A549 (cell line): ENCODE measurements around the gene PLEKHH3. TPM values are rescaled to one million over a fixed set of nuclear protein-coding genes. Genes with fewer than 3 reads are reported as not detected.

ENCODE experiments used
- BHLHE40 ChIP-seq: IDR thresholded peaks from 2 replicates; pipeline ENCODE4 v1.6.1; 2012; ENCODE audit warnings: low read depth, low read length, inconsistent platforms
- CHD2 ChIP-seq: fragments of 150-350 bp; IDR thresholded peaks from 2 replicates; pipeline ENCODE4 v1.6.1; 2014; ENCODE audit warnings: low read length; ENCODE audit not compliant: partially characterized antibody
- EP300 ChIP-seq, 2 experiments: fragments of >200 bp; sonication (Bioruptor Twin); formaldehyde crosslinking; IDR thresholded peaks; 2 replicates in 1 of 2; 3 replicates in 1 of 2; pipeline ENCODE4 v1.6.1; 2016 to 2017
- ESRRA ChIP-seq: fragments of 150-350 bp; IDR thresholded peaks from 2 replicates; pipeline ENCODE4 v1.6.1; 2014; ENCODE audit warnings: mild to moderate bottlenecking, low read length, borderline replicate concordance
- FOSB ChIP-seq: fragments of 250-450 bp; sonication (Bioruptor Pico); IDR thresholded peaks from 2 replicates; pipeline ENCODE4 v1.5.0; 2020; ENCODE audit warnings: mild to moderate bottlenecking, moderate library complexity
- FOXS1 ChIP-seq: fragments of 250-450 bp; sonication (Bioruptor Pico); IDR thresholded peaks from 2 replicates; pipeline ENCODE4 v1.5.0; 2020; ENCODE audit warnings: mild to moderate bottlenecking, moderate library complexity
- HEYL ChIP-seq: fragments of 250-450 bp; sonication (Bioruptor Pico); IDR thresholded peaks from 2 replicates; pipeline ENCODE4 v1.8.0; 2021; ENCODE audit warnings: mild to moderate bottlenecking, moderate library complexity
- HOXB13 ChIP-seq: fragments of 250-450 bp; sonication (Bioruptor Pico); IDR thresholded peaks from 2 replicates; pipeline ENCODE4 v1.5.0; 2020; ENCODE audit warnings: low read depth, mild to moderate bottlenecking, moderate library complexity
- JUNB ChIP-seq: fragments of >200 bp; sonication (Bioruptor Twin); formaldehyde crosslinking; IDR thresholded peaks from 2 replicates; pipeline ENCODE4 v1.6.1; 2016
- KDM1A ChIP-seq: fragments of 200-600 bp; sonication (generic); IDR thresholded peaks from 2 replicates; pipeline ENCODE4 v1.6.1; 2016; ENCODE audit warnings: low read depth, mild to moderate bottlenecking
- KDM5A ChIP-seq: fragments of 200-600 bp; sonication (generic); IDR thresholded peaks from 2 replicates; pipeline ENCODE4 v1.6.1; 2016; ENCODE audit warnings: antibody characterized with exemption, mild to moderate bottlenecking
- MYC ChIP-seq: IDR thresholded peaks from 2 replicates; pipeline ENCODE4 v1.6.1; 2012; ENCODE audit warnings: mild to moderate bottlenecking, inconsistent platforms, low read length, improper control_type of control experiment, borderline replicate concordance
- NPAS2 ChIP-seq: fragments of 250-450 bp; sonication (Bioruptor Pico); IDR thresholded peaks from 2 replicates; pipeline ENCODE4 v1.8.0; 2022; ENCODE audit warnings: mild to moderate bottlenecking, moderate library complexity, borderline replicate concordance
- RAD21 ChIP-seq, 2 experiments: fragments of >200 bp in 1 of 2; sonication (Bioruptor Twin) in 1 of 2; formaldehyde crosslinking in 1 of 2; IDR thresholded peaks in 1 of 2; conservative IDR thresholded peaks in 1 of 2; 2 replicates in 1 of 2; 3 replicates in 1 of 2; pipeline ENCODE4 v1.6.1; 2012 to 2018; ENCODE audit warnings: inconsistent platforms in 1 of 2
- SMC3 ChIP-seq: fragments of >200 bp; sonication (Bioruptor Twin); formaldehyde crosslinking; IDR thresholded peaks from 3 replicates; pipeline ENCODE4 v1.6.1; 2018; ENCODE audit warnings: inconsistent platforms
- ZFP36 ChIP-seq: fragments of 450-650 bp; IDR thresholded peaks from 2 replicates; pipeline ENCODE4 v1.6.1; 2014; ENCODE audit warnings: borderline replicate concordance; ENCODE audit not compliant: partially characterized antibody
- ZNF302 ChIP-seq: fragments of 250-450 bp; sonication (Bioruptor Pico); IDR thresholded peaks from 2 replicates; pipeline ENCODE4 v1.9.0; 2021; ENCODE audit warnings: inconsistent platforms, mild to moderate bottlenecking, moderate library complexity
- polyA plus RNA-seq, 4 experiments: library from polyadenylated mRNA; depleted of rRNA in 3 of 4; stranded (reverse); fragments of >200 nt; fragmentation: RNase III in 1 of 4; extraction: RNeasy Plus Mini Kit Qiagen cat#74134 plus additional on column Dnase treatment in 1 of 4; gene quantifications; 2 replicates in 3 of 4; 3 replicates in 1 of 4; pipeline ENCODE4 v1.2.3, GENCODE V29; 2011 to 2017
- TF ChIP-seq, protein P1 (sequence below): fragments of 250-450 bp; sonication (Bioruptor Pico); IDR thresholded peaks from 2 replicates; pipeline ENCODE4 v1.5.0; 2021; ENCODE audit warnings: mild to moderate bottlenecking, moderate library complexity, borderline replicate concordance
- TF ChIP-seq, protein P2 (sequence below): IDR thresholded peaks from 2 replicates; pipeline ENCODE4 v1.6.1; 2012
- TF ChIP-seq, protein P3 (sequence below): fragments of >200 bp; sonication (Bioruptor Twin); formaldehyde crosslinking; IDR thresholded peaks from 3 replicates; pipeline ENCODE4 v1.5.1; 2016
- TF ChIP-seq, protein P4 (sequence below): fragments of 250-450 bp; sonication (Bioruptor Pico); IDR thresholded peaks from 2 replicates; pipeline ENCODE4 v1.5.0; 2020; ENCODE audit warnings: low read depth, mild to moderate bottlenecking, moderate library complexity
- TF ChIP-seq, protein P5 (sequence below): IDR thresholded peaks from 2 replicates; pipeline ENCODE4 v1.6.1; 2012; ENCODE audit warnings: low read depth, borderline replicate concordance
- TF ChIP-seq, protein P6 (sequence below): fragments of 150-350 bp; IDR thresholded peaks from 2 replicates; pipeline ENCODE4 v1.6.1; 2014; ENCODE audit warnings: low read depth, mild to moderate bottlenecking, low read length

Gene PLEKHH3
- polyA plus RNA-seq, 2 of the 4 experiments (the other 2 are of a cell fraction), result 5.5 to 14.0 TPM

DNA sequence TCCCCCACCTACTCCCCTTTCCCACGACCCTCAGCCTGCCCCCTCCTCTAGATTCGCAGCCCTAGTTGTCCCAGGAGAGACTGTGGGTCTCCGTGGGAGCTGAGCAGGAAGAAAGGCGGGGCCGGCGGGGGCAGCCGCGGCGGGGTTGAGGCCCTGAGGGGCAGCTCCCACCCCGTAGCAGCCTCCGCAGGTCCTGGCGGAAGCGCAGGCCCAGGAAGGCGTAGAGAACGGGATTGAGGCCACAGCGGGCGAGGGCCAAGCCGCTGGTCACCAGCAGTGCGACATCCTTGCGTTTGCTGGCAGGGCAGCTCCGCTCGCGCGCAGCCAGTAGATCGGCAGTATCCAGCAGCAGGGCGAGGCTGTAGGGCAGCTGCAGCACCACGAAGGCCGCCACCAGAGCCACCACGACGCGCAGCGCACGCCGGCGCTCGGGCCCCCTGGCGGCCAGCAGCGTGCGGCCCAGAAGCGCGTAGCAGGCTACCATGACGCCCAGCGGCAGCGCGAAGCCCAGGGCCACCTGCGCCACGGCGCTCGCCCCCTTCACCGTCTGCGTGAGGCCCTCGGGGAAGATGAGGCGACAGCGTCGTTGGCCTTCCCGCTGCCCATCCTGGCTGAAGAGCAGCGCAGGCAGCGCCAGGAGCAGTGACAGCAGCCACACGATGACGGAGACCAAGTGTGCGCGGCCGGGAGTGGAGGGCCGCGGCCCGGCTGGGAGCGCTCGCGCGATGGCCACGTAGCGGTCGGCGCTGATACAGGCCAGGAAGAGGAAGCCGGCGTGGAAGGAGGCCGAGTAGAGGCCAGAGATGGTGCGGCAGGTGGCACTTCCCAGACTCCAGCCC lies 2.9 kb upstream of the PLEKHH3 start (continued):
- TF ChIP-seq, protein P1, sequence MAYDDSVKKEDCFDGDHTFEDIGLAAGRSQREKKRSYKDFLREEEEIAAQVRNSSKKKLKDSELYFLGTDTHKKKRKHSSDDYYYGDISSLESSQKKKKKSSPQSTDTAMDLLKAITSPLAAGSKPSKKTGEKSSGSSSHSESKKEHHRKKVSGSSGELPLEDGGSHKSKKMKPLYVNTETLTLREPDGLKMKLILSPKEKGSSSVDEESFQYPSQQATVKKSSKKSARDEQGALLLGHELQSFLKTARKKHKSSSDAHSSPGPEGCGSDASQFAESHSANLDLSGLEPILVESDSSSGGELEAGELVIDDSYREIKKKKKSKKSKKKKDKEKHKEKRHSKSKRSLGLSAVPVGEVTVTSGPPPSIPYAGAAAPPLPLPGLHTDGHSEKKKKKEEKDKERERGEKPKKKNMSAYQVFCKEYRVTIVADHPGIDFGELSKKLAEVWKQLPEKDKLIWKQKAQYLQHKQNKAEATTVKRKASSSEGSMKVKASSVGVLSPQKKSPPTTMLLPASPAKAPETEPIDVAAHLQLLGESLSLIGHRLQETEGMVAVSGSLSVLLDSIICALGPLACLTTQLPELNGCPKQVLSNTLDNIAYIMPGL, result no peak; the same call in 1 of the 2 replicates
- TF ChIP-seq, protein P2, sequence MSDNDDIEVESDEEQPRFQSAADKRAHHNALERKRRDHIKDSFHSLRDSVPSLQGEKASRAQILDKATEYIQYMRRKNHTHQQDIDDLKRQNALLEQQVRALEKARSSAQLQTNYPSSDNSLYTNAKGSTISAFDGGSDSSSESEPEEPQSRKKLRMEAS, result peak; percentile 100
- TF ChIP-seq ZNF302, result no peak
- TF ChIP-seq RAD21 (conservative IDR thresholded peaks at IDR 0.05 in 1 of 2, IDR thresholded peaks at IDR 0.05 in 1 of 2), result peak; percentile 58 to 87; a peak in 4 of 5 replicates
- TF ChIP-seq FOXS1 (CRISPR knock-in tag), result no peak
- TF ChIP-seq CHD2, result no peak
- TF ChIP-seq SMC3, result peak; percentile 96
- TF ChIP-seq JUNB, result no peak
- TF ChIP-seq, protein P3, sequence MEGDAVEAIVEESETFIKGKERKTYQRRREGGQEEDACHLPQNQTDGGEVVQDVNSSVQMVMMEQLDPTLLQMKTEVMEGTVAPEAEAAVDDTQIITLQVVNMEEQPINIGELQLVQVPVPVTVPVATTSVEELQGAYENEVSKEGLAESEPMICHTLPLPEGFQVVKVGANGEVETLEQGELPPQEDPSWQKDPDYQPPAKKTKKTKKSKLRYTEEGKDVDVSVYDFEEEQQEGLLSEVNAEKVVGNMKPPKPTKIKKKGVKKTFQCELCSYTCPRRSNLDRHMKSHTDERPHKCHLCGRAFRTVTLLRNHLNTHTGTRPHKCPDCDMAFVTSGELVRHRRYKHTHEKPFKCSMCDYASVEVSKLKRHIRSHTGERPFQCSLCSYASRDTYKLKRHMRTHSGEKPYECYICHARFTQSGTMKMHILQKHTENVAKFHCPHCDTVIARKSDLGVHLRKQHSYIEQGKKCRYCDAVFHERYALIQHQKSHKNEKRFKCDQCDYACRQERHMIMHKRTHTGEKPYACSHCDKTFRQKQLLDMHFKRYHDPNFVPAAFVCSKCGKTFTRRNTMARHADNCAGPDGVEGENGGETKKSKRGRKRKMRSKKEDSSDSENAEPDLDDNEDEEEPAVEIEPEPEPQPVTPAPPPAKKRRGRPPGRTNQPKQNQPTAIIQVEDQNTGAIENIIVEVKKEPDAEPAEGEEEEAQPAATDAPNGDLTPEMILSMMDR, result peak; percentile 86
- TF ChIP-seq KDM1A, result 0 out of 2 replicates have a peak, but pooled peaks have one; percentile 17
- TF ChIP-seq MYC, result peak; percentile 95
- TF ChIP-seq BHLHE40, result no peak; the same call in 1 of the 2 replicates
- TF ChIP-seq ZFP36, result no peak
- TF ChIP-seq ESRRA, result no peak
- TF ChIP-seq FOSB (CRISPR knock-in tag), result no peak
- no peak for TF ChIP-seq EP300 (IDR thresholded peaks at IDR 0.05)
- no peak; the same call in none of the 2 replicates for TF ChIP-seq HOXB13 (CRISPR knock-in tag)
- TF ChIP-seq, protein P4, sequence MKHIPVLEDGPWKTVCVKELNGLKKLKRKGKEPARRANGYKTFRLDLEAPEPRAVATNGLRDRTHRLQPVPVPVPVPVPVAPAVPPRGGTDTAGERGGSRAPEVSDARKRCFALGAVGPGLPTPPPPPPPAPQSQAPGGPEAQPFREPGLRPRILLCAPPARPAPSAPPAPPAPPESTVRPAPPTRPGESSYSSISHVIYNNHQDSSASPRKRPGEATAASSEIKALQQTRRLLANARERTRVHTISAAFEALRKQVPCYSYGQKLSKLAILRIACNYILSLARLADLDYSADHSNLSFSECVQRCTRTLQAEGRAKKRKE, result peak; percentile 90
- TF ChIP-seq, protein P5, sequence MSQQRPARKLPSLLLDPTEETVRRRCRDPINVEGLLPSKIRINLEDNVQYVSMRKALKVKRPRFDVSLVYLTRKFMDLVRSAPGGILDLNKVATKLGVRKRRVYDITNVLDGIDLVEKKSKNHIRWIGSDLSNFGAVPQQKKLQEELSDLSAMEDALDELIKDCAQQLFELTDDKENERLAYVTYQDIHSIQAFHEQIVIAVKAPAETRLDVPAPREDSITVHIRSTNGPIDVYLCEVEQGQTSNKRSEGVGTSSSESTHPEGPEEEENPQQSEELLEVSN, result peak; percentile 99
- TF ChIP-seq HEYL (CRISPR knock-in tag), result peak; percentile 63; the same call in 1 of the 2 replicates
- no peak for TF ChIP-seq KDM5A
- TF ChIP-seq, protein P6, sequence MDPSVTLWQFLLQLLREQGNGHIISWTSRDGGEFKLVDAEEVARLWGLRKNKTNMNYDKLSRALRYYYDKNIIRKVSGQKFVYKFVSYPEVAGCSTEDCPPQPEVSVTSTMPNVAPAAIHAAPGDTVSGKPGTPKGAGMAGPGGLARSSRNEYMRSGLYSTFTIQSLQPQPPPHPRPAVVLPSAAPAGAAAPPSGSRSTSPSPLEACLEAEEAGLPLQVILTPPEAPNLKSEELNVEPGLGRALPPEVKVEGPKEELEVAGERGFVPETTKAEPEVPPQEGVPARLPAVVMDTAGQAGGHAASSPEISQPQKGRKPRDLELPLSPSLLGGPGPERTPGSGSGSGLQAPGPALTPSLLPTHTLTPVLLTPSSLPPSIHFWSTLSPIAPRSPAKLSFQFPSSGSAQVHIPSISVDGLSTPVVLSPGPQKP, result no peak
- TF ChIP-seq NPAS2 (CRISPR knock-in tag), result peak; percentile 76; the same call in 1 of the 2 replicates
